ENCODE results near the gene SLC2A1.

Gene SLC2A1

GRCh38 chr1:42876009-42876408 lies 82.7 kb downstream of the SLC2A1 start:
- H3K4me1 Mint-ChIP-seq: peaks cover 3 to 10% of the 10 kb centered on the region in 2 donors
- H3K36me3 Mint-ChIP-seq: peaks cover 0 to 2% of the 10 kb centered on the region in 2 donors
- no peak overlapping the region for H3K27ac Mint-ChIP-seq
- peaks cover 6 to 13% of the 10 kb centered on the region in 2 donors for H3K9me3 Mint-ChIP-seq
- peaks cover 11 to 23% of the 10 kb centered on the region in 2 donors for H3K27me3 Mint-ChIP-seq
- ATAC-seq (replicated peaks) (no peak), DNase-seq (no peak)
- no peak overlapping the region for H3K4me3 Mint-ChIP-seq

All from stimulated activated naive B cell treated with anti-CD40 and anti-IgM and Interleukin-4, amounts not matched to agents 10 μg/mL and 1 μg/mL and 100 μg/mL, for 72 hours (primary cell).